ENCODE results near the gene CACNB2.
"Not testable (repeated sequence)": the region's sequence is repeated elsewhere in the genome, so short reads cannot be mapped to it uniquely, and the experiment has no call there.

Gene CACNB2

GRCh38 chr10:18162021-18162627 lies 21.9 kb downstream of the CACNB2 start:
- no peak for DNase-seq (ENCODE audit: low spot score)
- no peak for TF ChIP-seq CTCF (IDR thresholded peaks at IDR 0.05; ENCODE audit: extremely low read depth, insufficient read depth, missing control alignments)
- in situ Hi-C loops (cut with MboI; ENCODE audit: low pct_unique_long_range_greater_than_20kb, low sequenced_read_pairs, unreplicated experiment), result no loop called here

- DNase-seq (ENCODE audit: low spot score), result no peak
- in situ Hi-C loops (cut with MboI; ENCODE audit: low pct_unique_long_range_greater_than_20kb, low sequenced_read_pairs, unreplicated experiment), result no loop called here
- no peak for TF ChIP-seq CTCF (IDR thresholded peaks at IDR 0.05; ENCODE audit: extremely low read depth, insufficient read depth, missing control alignments)
Measured at GRCh38 chr10:18164093-18164492, 23.9 kb downstream of the CACNB2 start.

GRCh38 chr10:18164748-18165361 lies 24.6 kb downstream of the CACNB2 start:
- DNase-seq (ENCODE audit: low spot score), result no peak
- in situ Hi-C loops (cut with MboI; ENCODE audit: low pct_unique_long_range_greater_than_20kb, low sequenced_read_pairs, unreplicated experiment), result no loop called here
- no peak for TF ChIP-seq CTCF (IDR thresholded peaks at IDR 0.05; ENCODE audit: extremely low read depth, insufficient read depth, missing control alignments)

GRCh38 chr10:18178854-18179483 lies 38.7 kb downstream of the CACNB2 start:
- no peak for TF ChIP-seq CTCF (IDR thresholded peaks at IDR 0.05; ENCODE audit: extremely low read depth, insufficient read depth, missing control alignments)
- in situ Hi-C loops (cut with MboI; ENCODE audit: low pct_unique_long_range_greater_than_20kb, low sequenced_read_pairs, unreplicated experiment), result no loop called here
- DNase-seq (ENCODE audit: low spot score), result no peak

- in situ Hi-C loops (cut with MboI; ENCODE audit: low pct_unique_long_range_greater_than_20kb, low sequenced_read_pairs, unreplicated experiment), result no loop called here
- no peak for TF ChIP-seq CTCF (IDR thresholded peaks at IDR 0.05; ENCODE audit: extremely low read depth, insufficient read depth, missing control alignments)
- DNase-seq (ENCODE audit: low spot score), result no peak
Measured at GRCh38 chr10:18179891-18180290, 39.7 kb downstream of the CACNB2 start.

- DNase-seq (ENCODE audit: low spot score); in situ Hi-C loops (cut with MboI; ENCODE audit: low pct_unique_long_range_greater_than_20kb, low sequenced_read_pairs, unreplicated experiment): not testable (repeated sequence)
Measured at GRCh38 chr10:18181382-18181781, 41.2 kb downstream of the CACNB2 start.

GRCh38 chr10:18185621-18186020 lies 45.4 kb downstream of the CACNB2 start:
- DNase-seq (ENCODE audit: low spot score), result no peak
- TF ChIP-seq CTCF (IDR thresholded peaks at IDR 0.05; ENCODE audit: extremely low read depth, insufficient read depth, missing control alignments), result no peak
- in situ Hi-C loops (cut with MboI; ENCODE audit: low pct_unique_long_range_greater_than_20kb, low sequenced_read_pairs, unreplicated experiment), result no loop called here
